Rectal smooth muscle tissue (tissue), 1 donor: Measurements from ENCODE around the gene KCTD21.
A peak's percentile ranks its signal among the peaks of the same experiment; 100 is the strongest.
"Not testable (repeated sequence)": the region's sequence is repeated elsewhere in the genome, so short reads cannot be mapped to it uniquely, and the experiment has no call there.

Source experiments
- H3K27ac ChIP-seq: one replicate; pipeline ENCODE4 v1.7.0; 2013; ENCODE audit warnings: low read depth, low read length, inconsistent platforms
- H3K27me3 ChIP-seq: one replicate; pipeline ENCODE4 v1.7.0; 2013; ENCODE audit warnings: low read length; ENCODE audit not compliant: control insufficient read depth, insufficient read depth
- H3K36me3 ChIP-seq: one replicate; pipeline ENCODE4 v1.7.0; 2013; ENCODE audit warnings: low read length; ENCODE audit not compliant: control insufficient read depth, insufficient read depth
- H3K4me1 ChIP-seq: one replicate; pipeline ENCODE4 v1.7.0; 2013; ENCODE audit warnings: low read length; ENCODE audit not compliant: control insufficient read depth, insufficient read depth
- H3K4me3 ChIP-seq: one replicate; pipeline ENCODE4 v1.7.0; 2013; ENCODE audit warnings: low read length
- H3K9ac ChIP-seq: one replicate; pipeline ENCODE4 v1.7.0; 2013; ENCODE audit warnings: low read length

KCTD21 gene

DNA sequence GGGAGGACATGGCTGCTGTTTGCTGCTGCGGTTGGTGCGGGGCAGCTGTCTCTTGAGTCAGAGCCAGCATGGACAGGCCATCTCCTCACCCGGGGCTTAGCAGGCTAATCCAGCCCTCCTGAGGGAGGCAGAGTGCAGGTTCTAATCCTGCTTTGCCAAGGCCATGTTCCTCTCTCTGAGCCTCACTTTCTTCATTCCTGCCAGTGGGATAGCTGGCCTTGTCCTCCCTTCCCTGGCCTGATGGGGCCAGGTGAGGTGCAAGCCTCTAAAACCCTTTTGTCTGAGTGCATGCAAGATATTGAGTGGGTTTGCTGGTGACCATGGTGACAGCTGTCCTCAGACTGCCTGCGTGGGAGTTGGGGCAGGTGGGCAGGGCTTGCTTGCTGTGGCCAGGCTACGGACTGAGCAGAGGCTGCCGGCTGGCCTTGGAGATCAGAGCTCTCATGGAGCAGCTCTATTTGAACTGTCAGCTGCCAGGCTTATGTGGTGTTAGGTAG lies 3.8 kb upstream of the KCTD21 start:
- Histone ChIP-seq H3K36me3 (no peaks in the 10 kb centered on the region), H3K27ac (no peak overlapping the region), H3K27me3 (no peaks in the 10 kb centered on the region), H3K9ac (no peak overlapping the region), H3K4me3 (no peak overlapping the region), H3K4me1 (peaks cover 11% of the 10 kb centered on the region)

DNA sequence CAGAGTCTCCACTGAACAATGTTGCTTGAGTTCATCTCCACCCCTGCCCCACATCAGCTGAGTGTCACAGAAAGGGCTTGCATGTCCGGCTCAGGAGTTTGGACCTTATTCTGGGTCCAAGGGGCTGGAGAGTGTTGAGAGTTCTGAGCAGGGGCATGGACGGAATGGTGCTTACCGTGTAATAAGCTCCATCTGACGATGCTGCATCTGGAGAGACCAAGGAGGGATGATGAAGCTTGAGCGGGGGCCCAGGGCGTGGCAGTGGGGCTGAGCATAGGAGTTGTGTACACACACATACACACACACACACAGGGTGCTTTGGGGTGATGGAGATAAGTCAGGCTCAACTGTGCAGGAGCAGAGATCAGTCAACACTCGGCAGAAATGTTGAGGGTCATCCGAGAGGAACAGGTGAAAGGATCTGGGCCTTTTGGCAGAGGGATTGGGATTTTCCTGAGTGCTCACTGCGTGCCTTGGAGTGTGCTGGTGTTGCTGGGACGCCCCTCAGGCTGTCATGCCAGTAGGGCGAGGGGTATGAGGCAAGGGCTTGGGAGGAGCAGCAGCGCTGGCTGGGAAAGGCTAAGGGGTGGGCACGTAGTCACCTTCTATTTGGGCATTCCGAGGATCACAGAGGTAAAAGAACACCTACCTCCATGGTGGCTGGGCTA lies 2.6 kb upstream of the KCTD21 start:
- Histone ChIP-seq H3K4me1 (peaks cover 11% of the 10 kb centered on the region), H3K9ac (no peak overlapping the region), H3K27me3 (no peaks in the 10 kb centered on the region), H3K36me3 (no peaks in the 10 kb centered on the region), H3K4me3 (no peak overlapping the region), H3K27ac (no peak overlapping the region)

DNA sequence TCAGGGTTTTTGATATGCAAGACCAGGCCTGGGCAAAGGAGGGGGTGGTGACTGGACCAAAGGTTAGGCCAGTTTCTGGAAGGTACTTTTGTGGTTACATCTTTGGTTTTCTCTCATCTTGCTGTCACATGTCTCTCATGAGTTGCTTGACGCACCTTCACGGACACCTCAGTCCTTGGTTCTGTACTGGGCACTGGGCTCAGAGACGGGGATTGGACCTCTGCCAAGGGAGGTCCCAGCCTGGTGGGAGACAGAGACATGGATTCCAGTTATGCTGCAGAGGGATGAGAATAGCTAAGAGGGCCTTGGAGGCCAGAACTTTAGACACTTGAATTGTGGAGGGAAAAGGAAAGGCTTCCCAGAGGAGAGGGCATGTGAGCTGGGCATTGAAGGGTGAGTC lies 1.9 kb upstream of the KCTD21 start:
- H3K27ac ChIP-seq, result no peak overlapping the region

DNA sequence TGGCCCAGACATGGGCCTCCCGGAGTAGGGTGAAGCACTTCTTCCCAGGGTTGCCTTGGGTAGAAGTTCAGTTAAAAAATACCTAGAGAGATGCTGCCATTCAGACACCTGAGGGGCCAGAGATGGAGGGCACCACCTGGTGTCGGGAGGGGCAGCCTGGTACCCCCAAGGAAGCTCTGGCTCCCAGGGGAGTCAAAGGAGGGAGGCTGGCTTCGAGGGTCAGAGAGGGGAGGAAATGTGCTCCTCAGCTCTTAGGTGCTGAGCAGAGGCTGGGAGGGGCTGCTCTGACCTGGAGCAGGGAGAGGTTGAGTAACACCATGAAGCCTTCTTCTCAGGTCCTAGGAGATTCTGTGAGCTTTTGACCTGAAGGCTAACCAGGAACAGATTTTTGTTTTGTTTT lies 1.4 kb upstream of the KCTD21 start:
- peaks cover 11% of the 10 kb centered on the region for H3K4me1 ChIP-seq
- no peaks in the 10 kb centered on the region for H3K27me3 ChIP-seq
- no peak overlapping the region for H3K9ac ChIP-seq
- no peak overlapping the region for H3K27ac ChIP-seq
- peak overlapping the region; percentile 95 for H3K4me3 ChIP-seq
- no peaks in the 10 kb centered on the region for H3K36me3 ChIP-seq

More for the DNA sequence above, 1.9 kb upstream of the KCTD21 start:
- Histone ChIP-seq H3K36me3 (no peaks in the 10 kb centered on the region), H3K4me1 (peaks cover 11% of the 10 kb centered on the region), H3K27me3 (no peaks in the 10 kb centered on the region), H3K4me3 (no peak overlapping the region), H3K9ac (no peak overlapping the region)

DNA sequence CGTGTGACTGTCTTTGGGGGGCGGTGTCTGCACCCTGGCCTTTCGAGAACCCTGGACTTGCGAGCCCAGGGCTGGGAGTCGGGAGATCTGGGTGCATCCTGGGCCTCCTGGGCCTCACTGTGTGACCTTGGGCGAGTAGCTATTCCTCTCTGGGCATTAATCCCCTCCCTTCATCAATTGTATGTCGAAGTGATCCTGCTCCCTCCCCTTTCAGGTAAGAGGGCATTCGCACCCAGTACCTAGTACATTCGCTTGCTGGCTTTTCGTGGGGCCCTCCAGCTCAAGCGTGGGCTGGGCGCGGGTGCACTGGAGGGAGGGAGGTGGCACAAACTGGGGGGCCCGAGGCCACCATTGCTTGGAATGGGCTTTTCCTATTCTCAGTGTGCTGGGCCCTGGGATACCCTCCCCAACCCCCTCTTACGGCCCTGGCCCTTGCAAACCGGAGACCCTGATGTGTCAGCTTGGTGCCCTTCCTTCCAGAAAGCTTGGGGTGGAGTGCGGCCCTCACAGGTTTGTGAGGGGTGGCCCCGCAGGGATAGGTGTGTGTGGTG lies 823 bp upstream of the KCTD21 start:
- H3K36me3 ChIP-seq, result no peaks in the 10 kb centered on the region
- no peak overlapping the region for H3K27ac ChIP-seq
- no peaks in the 10 kb centered on the region for H3K27me3 ChIP-seq
- peak overlapping the region; percentile 49 for H3K9ac ChIP-seq
- H3K4me3 ChIP-seq, result peak overlapping the region; percentile 95
- peaks cover 11% of the 10 kb centered on the region for H3K4me1 ChIP-seq

DNA sequence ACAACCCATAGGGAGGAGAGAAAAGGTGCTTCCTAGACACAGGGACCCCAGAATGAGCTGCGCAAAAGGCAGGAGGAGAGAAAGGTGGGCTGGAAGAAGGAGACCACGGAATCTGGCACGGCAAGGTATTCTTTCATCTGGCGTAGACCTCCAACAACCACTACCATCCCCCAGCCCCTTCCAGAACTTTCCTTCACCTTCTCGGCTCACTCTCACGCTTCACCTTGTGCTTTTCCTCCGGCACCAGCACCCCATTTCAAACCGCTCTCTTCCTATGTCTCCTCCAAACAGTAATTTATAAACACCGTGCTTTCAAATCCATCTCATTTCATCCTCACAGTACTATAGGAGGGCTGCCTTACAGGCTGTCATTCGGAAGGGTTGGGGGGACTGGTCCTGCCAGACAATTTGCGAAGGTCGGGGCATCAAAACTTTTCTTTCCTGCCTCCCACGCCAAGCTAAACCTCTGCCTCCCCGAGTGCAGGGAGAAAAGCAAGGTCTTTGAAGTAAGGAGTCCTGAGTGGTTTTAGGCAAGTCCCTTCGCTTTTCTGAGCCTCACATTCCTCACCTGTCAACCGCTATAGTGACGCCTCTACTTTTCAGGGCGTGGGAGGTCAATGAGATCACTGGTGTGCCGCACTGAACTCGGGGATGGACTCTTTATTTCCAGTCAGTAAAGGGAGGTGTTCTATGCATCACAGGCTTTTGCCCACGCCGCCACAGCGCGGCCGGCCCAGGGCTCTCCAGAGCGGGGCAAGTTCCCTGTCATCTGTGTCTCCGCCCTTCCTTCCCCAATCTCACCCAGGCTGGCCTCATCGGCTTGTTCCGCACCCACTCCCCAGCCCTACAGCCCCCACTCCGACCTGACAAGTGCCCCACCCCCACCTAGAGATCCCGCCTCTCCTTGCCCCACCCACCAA lies 800 bp downstream of the KCTD21 start:
- Histone ChIP-seq H3K36me3 (no peaks in the 10 kb centered on the region), H3K27ac (peak overlapping the region; percentile 82), H3K27me3 (no peaks in the 10 kb centered on the region), H3K4me1 (peaks cover 11% of the 10 kb centered on the region), H3K9ac (peak overlapping the region; percentile 6), H3K4me3 (peak overlapping the region; percentile 95)

DNA sequence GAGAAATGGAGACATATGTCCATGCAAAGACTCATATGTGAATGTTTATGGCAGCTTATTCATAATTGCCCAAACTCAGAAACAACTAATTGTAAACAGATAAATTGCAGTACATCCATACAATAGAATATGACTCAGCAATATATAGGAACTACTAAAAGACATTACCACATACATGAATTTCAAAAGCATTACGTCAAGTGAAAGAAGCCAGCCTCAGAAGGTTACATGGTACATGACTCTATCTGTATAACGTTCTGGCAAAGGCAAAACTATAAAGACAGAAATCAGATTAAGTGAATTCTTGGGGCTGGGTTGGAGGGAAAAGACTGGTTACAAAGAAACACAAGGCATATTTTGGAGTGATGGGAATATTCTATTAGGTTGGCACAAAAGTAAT lies 7.2 kb downstream of the KCTD21 start:
- no peak overlapping the region for H3K27ac ChIP-seq
- H3K9ac ChIP-seq, result no peak overlapping the region
- H3K27me3 ChIP-seq, result no peaks in the 10 kb centered on the region
- H3K4me1 ChIP-seq, result no peaks in the 10 kb centered on the region
- H3K4me3 ChIP-seq, result no peak overlapping the region
- no peaks in the 10 kb centered on the region for H3K36me3 ChIP-seq

DNA sequence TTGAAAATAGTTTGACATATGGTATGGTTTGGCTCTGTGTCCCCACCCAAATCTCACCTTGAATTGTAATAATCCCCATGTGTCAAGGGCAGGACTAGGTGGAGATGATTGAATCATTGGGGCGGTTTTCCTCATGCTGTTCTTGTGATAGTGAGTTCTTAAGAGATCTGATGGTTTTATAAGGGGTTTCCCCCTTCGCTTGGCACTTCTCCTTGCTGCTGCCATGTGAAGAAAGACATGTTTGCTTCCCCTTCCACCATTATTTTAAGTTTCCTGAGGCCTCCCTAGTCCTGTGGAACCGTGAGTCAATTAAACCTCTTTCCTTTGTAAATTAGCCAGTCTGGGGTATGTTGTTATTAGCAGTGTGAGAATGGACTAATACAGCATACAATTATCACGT lies 7.7 kb downstream of the KCTD21 start:
- Histone ChIP-seq H3K9ac (no peak overlapping the region), H3K27ac (no peak overlapping the region), H3K4me3 (no peak overlapping the region), H3K36me3 (no peaks in the 10 kb centered on the region), H3K4me1 (no peaks in the 10 kb centered on the region), H3K27me3 (no peaks in the 10 kb centered on the region)

DNA sequence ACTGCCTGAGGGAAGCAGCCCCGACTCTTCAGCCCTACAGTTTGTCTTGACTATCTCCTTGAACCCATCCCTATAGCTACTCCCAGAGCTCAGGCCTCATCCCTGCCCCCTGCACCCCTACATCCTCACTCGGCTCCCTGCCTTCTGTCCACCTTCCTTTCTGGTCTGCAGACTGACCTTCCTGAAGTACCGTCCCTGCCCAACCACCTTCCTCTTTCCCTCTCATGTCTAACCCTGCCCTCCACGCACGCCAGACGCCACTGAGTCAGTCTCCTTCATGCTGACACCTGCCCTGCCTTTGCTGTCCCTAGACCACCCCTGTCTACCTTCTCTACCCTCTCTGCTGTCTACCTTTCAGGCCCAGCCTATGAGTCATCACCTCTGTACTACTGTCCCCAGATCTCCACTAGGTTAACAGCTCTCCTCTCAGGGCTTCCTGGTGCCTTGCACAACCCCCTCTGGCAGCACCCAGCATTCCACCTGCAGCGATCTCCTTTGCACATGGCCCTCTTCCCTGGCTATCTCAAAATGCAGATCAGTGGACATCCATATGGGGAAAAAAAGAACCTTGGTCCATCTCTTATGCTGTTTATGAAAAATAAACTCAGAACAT lies 8.9 kb downstream of the KCTD21 start:
- no peaks in the 10 kb centered on the region for H3K4me1 ChIP-seq
- H3K36me3 ChIP-seq, result no peaks in the 10 kb centered on the region
- no peaks in the 10 kb centered on the region for H3K27me3 ChIP-seq
- no peak overlapping the region for H3K4me3 ChIP-seq
- H3K9ac ChIP-seq, result no peak overlapping the region
- no peak overlapping the region for H3K27ac ChIP-seq

DNA sequence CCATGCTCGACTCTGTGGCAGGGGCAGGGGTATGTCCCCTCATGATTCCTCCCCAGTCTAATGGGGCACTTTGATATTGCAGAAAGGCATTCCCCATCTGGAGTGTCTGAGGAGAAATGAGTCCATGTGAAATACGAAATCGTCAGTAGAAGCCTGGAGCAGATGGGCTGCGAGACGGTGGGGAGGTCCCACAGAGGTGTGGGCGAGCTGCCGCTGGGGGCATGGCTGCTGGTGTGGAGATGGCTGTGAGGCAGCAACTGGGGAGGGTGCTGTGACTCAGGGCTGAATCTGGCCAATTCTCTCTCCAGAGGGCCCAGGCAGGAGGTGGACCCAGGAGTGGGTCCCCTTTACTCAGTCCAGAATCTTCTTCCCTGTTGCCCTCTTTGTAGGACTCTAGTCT lies 11.2 kb downstream of the KCTD21 start:
- Histone ChIP-seq H3K36me3 (peaks cover 10% of the 10 kb centered on the region), H3K9ac (no peak overlapping the region), H3K27me3 (no peaks in the 10 kb centered on the region), H3K4me1 (no peaks in the 10 kb centered on the region), H3K4me3 (no peak overlapping the region), H3K27ac (no peak overlapping the region)

DNA sequence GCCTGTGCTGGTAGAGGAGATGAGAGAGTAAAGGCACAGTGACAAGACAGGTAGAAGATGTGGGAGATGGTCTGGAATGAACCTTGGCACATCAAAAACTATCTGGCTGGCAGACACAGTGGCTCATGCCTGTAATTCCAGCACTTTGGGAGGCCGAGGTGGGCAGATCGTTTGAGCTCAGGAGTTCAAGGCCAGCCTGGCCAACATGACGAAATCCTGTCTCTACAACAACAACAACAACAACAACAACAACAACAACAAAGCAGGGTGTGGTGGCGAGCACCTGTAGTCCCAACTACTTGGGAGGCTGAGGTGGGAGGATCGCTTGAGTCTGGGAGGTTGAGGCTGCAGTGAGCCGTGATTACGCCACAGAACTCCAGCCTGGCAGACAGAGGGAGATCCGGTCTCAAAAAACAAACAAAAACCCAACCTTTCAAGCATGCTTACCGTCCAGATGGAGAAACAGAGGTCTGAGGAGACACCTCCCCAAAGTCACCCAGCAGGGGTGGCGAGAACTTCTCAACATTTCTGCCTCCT lies 11.8 kb downstream of the KCTD21 start:
- no peak overlapping the region for H3K9ac ChIP-seq
- no peak overlapping the region for H3K27ac ChIP-seq
- no peaks in the 10 kb centered on the region for H3K27me3 ChIP-seq
- H3K4me3 ChIP-seq, result no peak overlapping the region
- H3K4me1 ChIP-seq, result no peaks in the 10 kb centered on the region
- peaks cover 10% of the 10 kb centered on the region for H3K36me3 ChIP-seq

DNA sequence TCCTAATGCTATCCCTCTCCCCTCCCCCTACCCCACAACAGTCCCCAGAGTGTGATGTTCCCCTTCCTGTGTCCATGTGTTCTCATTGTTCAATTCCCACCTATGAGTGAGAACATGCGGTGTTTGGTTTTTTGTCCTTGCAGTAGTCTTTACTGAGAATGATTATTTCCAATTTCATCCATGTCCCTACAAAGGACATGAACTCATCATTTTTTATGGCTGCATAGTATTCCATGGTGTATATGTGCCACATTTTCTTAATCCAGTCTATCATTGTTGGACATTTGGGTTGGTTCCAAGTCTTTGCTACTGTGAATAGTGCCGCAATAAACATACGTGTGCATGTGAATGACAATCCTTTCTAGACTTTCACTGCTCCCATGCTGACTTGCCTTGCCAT lies 12.6 kb downstream of the KCTD21 start:
- H3K36me3 ChIP-seq, H3K9ac ChIP-seq, H3K27ac ChIP-seq, H3K4me1 ChIP-seq, H3K27me3 ChIP-seq, H3K4me3 ChIP-seq: not testable (repeated sequence)
